WTC11 (cell line): Measurements from ENCODE around the gene NUB1.

Experiments used
- AFF4 ChIP-seq: sonication (generic); formaldehyde crosslinking; IDR thresholded peaks from 2 replicates; pipeline ENCODE4 v1.8.1; 2023; ENCODE audit warnings: mild to moderate bottlenecking, missing genetic modification reagents, borderline replicate concordance
- ATF2 ChIP-seq: sonication (generic); formaldehyde crosslinking; IDR thresholded peaks from 2 replicates; pipeline ENCODE4 v1.8.1; 2022; ENCODE audit warnings: low read depth, missing genetic modification reagents, borderline replicate concordance
- CBFB ChIP-seq: sonication (generic); formaldehyde crosslinking; IDR thresholded peaks from 2 replicates; pipeline ENCODE4 v1.8.1; 2022; ENCODE audit warnings: mild to moderate bottlenecking, low read depth, missing genetic modification reagents
- CREB1 ChIP-seq: sonication (generic); formaldehyde crosslinking; IDR thresholded peaks from 2 replicates; pipeline ENCODE4 v1.8.0; 2023; ENCODE audit warnings: mild to moderate bottlenecking, missing genetic modification reagents
- IRF2 ChIP-seq: sonication (generic); formaldehyde crosslinking; IDR thresholded peaks from 2 replicates; pipeline ENCODE4 v1.8.0; 2022; ENCODE audit warnings: low read depth, missing genetic modification reagents, borderline replicate concordance
- TF ChIP-seq, protein P1 (sequence below): fragments of 200-600 bp; IDR thresholded peaks from 2 replicates; pipeline ENCODE4 v1.8.0; 2022; ENCODE audit warnings: antibody characterized with exemption

DNA sequence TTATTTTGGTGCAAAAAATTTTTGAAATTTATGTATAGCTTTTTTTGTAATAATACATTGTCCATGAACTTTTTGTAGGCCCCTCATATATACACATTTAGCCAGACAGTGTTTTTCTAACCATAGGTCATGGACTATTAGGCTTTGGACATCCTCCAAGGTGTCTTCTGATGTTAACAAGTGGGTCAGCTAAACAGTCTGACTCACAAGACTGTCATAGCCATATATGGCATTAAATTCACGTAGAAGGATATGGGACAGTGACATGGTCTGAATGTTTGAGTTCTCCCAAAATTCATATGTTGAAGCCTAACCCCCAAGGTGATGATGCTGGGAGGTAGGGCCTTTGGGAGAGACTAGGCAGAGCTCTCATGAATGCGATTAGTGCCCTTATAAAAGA, 14.0 kb upstream of the NUB1 start:
- no peak for TF ChIP-seq AFF4 (CRISPR knock-in tag)
- TF ChIP-seq, protein P1, sequence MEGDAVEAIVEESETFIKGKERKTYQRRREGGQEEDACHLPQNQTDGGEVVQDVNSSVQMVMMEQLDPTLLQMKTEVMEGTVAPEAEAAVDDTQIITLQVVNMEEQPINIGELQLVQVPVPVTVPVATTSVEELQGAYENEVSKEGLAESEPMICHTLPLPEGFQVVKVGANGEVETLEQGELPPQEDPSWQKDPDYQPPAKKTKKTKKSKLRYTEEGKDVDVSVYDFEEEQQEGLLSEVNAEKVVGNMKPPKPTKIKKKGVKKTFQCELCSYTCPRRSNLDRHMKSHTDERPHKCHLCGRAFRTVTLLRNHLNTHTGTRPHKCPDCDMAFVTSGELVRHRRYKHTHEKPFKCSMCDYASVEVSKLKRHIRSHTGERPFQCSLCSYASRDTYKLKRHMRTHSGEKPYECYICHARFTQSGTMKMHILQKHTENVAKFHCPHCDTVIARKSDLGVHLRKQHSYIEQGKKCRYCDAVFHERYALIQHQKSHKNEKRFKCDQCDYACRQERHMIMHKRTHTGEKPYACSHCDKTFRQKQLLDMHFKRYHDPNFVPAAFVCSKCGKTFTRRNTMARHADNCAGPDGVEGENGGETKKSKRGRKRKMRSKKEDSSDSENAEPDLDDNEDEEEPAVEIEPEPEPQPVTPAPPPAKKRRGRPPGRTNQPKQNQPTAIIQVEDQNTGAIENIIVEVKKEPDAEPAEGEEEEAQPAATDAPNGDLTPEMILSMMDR = no peak
- no peak for TF ChIP-seq ATF2 (CRISPR knock-in tag)
- no peak for TF ChIP-seq CREB1
- TF ChIP-seq IRF2 (CRISPR knock-in tag) = no peak
- TF ChIP-seq CBFB (CRISPR knock-in tag) = no peak
